T1000 (cell line): ENCODE results near the gene GNAS.

Experiments
- DNase-seq: peaks from one replicate; lab custom pipeline; 2025; ENCODE audit warnings: mixed read lengths; lab: John Stamatoyannopoulos, UW

GNAS gene

DNA sequence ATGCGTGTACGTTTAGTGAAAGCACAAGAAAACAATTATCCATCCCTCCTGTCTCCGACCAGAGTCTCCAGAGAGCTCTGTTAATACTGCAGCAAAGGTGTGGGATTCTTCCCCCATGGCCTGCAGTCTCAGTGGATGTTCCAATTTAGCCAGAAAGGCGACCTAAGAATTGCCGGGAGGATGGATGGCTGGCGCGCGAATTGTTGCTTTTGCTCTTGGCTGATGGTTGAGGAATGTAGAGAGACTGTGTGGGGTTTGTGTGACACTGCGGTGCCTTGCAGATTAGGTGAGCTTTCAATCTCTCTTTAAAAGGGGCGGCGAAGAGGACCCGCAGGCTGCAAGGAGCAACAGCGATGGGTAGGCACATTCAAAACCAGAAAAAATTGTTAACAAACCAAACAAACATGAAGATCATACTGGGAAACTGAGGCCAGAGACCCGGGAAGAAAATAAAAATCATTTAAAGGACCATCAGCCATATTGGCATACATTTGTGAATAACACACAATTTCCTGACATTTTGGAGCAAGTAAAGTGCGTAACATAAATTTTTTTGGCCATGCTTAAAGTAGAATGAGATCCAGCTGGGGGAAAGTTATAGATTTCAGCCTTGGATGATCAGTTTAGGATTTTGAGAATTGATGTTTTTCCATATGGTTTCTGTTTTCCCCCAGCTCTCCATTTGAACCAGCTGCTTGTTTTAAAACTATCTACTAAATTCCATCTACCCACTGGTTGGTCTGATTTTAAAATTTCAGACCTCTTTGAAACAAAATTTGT is 46.3 kb downstream of the GNAS start:
- DNase-seq: no peak

DNA sequence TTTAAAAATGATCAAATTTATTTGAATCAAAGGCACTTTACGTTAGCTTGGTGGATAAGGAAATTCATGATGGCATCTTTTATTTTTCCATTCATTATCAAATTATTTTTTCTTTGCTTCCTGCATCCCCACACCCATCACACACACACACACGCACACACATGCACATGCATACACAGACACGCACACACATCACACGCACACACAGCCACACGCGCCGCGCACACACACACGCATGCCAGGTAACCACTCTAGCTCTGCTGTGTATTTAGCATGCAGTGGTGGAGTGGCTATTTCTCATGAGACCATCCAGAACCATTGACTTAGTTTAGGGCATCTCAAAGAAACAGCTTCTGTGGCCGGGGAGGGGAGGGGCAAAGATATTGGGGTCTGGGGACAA is 47.0 kb downstream of the GNAS start:
- no peak for DNase-seq

DNA sequence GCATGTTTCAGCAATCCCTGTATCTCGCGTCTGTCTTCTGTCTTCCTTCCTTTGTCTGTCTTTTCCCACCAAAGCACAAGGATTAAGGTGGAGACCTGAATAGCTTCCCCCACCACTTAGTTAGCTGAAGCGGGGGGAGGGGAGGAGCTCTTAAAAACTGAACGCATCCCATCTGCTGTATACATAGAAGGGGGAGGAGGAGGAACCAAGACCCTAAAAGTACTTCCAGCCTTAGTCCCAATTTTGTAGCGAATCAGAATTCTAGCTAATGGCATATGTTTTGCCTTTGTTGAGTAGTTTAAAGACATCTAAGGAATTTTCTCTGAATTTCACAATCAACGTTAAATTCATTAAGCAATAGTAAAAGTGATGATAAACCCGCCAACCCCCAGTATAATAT is 47.9 kb downstream of the GNAS start:
- DNase-seq: no peak

DNA sequence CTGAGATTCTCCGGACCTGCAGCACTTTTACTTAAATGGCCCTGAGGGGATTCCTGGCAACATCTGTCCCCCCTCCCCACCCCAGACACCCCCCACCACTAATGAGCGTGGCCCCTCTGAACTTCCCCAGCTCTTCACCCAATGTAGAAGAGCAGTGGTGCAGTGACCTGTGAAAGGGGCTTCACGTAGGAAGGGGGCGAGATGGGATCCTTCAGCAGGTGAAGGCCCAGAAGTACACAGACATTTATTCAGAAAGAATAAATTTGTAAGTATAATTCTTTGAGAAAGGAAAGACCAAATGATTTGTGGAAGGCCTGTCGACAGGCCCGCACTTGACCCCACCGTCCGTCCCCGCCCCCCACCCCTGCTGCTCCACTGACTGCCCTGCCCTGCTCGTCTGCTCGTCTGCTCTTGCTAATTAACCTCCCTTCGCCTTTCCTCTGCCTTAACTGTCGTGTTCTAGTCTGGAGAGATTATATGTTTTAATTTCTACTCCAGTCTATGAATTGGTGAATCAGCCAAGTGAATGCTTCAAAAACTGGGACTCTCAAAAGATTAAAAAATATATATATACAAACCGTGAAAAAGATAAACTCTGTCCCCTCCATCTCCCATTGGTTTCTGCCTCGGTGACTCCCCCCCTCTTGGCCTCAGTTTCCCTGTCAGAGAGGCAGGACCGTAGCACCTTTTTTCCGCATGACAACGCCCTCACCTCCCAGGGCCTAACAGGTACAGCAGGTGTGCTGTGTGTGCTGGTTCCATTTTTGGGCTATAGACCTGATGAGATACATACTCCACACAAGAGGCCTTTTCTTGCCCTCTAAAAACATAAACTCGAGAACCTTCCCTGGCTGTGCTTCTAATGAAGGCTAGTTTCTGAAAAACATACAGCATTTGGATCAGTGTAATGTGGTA is 49.2 kb downstream of the GNAS start:
- no peak for DNase-seq

DNA sequence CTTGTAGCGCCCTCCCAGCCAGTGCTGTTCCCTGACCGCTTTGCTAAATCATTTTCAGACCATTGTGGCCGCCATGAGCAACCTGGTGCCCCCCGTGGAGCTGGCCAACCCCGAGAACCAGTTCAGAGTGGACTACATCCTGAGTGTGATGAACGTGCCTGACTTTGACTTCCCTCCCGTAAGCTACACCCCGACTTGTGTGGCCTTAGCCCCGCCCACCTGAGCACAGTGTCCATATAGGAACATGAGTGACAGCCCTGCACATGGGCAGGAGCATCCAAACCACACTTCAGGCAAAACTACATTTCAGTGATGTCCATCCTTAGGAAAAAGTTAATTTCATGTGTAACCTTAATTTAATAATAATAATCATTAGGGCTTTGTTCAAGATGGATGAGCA is 51.1 kb downstream of the GNAS start:
- no peak for DNase-seq

DNA sequence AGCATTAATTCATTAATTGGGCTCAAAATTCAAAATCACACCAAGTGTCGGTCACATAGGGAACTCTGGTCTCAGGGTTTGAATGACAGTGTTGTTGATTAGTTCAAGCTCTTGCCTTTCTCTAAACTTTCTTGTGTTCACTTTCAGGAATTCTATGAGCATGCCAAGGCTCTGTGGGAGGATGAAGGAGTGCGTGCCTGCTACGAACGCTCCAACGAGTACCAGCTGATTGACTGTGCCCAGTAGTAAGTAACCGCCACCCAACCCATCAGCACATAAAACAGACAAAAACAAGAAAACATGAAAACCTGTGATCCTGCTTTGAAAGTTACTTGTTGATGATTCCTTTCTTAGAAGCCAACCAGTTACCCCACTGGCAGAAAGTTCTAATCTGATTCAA is 52.7 kb downstream of the GNAS start:
- DNase-seq: no peak

DNA sequence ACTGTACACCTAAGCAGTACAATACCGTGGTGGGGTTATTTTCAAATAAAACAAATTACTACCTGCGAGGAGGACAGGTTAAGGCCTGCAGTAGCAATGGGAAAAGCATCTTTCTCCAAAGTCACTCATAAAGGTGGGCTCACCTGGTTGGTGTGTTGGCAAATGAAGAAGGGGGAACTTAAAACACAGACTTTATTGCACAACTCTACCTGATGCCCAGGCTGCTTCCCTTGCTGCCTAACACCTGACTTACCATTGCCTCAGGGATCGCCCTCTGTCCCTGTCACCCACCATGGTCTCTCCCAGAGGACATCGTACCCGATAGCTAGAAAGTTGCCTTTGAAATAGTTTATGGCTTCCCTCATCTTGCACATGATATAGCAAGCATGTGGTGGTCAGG is 53.6 kb downstream of the GNAS start:
- no peak for DNase-seq

DNA sequence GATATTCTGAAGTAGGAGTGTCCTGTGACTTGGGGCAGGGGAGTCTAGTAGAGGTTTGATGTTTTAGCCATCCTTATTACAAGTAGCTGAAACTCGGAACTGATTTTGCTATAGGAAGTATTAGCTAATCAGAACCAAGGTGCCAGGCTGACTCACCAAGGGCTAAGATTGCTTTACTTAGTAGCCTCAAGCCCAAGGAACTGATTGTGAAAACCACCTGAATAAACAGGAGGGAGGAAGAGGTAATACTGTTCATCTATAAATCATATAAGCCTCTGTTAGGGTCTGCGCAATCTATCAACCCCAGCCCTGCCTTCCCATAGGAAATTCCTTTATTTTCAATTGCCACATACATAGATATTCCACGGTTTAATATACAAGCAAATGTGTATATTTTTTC is 54.4 kb downstream of the GNAS start:
- no peak for DNase-seq

DNA sequence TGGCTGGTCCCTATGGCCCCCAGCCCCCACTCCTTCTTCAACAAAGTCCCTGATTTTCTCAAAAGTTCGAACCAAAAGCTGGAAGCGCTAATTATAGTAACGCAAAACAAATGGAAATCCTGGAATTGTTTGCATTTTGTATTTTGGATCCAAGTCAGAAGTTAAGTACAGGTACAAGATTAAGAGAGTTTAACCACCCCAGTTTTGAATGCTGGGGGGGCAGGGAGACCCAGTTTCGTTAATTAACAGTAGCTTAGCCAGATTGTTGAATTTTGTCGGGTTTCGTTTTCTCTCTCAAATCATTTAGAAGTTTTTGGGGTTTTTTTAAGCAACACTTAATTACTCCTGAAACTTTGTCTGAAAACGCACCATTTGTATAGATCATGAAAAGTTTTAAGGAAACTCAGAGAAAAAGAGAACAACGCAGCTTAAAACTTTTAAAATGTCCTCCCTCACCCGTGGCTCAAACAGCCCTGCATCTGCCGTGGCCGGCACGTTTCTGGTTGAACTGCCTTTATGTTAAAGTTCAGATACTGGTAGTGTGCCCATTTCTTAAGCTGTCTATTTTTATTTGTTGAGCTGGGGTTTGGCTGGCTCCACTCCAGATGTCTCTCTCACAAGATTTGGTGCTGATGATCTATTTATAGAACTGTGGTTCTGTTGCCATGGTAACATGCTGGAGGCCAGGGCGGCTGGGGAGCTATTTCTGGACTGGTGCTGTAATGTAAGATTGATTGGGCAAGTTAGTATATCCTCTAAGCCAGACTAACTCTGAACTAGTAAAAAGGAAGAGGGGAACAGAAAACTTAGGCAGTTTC is 55.0 kb downstream of the GNAS start:
- peak; percentile 32 for DNase-seq

DNA sequence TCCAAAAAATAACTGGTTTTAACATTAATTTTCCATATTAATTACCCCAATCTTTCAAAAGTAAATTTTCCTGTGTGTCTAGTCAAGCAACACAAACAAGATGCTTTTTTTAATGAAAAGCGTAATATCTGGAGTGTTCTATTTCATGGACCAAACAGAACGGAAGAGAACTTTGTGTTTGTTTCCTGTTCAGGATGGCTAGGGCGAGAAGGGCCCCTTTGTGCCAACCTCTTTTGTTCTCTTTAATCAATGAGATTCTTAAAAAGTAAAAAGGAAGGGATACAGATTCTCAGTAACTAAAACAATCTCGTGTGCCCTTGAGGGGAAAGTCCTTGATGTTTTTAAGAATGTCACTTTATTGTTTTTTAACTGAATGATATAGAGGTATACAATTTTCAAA is 55.7 kb downstream of the GNAS start:
- DNase-seq: no peak

DNA sequence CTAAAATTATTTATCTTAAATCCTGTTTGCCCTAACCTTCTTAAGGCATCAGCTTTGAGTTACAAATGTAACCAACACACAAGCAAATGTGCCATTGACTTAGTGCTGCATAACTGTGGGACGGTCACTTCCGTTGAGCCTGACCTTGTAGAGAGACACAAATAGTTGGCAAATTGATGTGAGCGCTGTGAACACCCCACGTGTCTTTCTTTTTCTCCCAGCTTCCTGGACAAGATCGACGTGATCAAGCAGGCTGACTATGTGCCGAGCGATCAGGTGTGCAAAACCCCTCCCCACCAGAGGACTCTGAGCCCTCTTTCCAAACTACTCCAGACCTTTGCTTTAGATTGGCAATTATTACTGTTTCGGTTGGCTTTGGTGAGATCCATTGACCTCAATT is 56.4 kb downstream of the GNAS start:
- DNase-seq: no peak

DNA sequence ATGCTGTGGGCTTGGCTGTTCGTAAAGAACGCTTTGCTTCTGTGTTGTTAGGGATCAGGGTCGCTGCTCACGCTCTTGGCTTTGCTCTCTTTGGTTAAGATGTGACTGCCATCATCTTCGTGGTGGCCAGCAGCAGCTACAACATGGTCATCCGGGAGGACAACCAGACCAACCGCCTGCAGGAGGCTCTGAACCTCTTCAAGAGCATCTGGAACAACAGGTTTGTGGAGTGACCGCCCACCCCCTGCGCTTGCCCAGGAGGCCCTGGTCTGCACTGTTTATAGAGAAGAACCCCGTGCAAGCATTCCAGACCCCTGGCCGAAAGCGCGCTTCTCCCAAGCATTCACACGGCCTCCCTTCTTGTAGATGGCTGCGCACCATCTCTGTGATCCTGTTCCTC is 57.1 kb downstream of the GNAS start:
- no peak for DNase-seq

DNA sequence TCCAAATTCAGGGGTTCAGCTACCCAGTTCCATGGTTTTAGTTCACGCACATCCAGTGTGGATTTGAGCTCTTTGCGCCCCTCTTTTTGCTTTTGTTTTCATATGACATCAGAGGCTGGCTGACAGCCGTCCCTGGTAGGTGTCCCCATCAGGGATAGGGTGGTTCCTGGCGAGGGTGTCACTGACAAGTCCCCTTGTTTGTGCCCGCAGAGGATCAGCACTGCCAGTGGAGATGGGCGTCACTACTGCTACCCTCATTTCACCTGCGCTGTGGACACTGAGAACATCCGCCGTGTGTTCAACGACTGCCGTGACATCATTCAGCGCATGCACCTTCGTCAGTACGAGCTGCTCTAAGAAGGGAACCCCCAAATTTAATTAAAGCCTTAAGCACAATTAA is 58.0 kb downstream of the GNAS start:
- DNase-seq: no peak

DNA sequence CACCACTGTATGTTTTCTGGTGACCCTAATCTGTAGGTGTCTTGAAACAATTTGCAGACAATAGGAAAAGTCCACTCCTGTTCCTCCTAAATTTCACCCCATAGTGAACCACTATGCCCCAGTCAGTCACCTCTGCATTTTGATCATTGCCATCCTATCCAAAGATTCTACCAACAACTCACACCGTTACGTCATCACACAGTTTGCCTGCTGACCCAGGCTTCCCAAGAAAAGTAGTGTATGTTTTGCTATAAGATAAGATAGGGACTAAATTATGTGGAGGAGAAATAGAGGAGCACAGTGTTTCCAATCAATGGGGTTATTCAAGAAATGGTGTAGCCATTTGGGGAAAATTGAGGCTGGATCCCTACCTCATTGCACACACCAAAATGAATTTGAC is 58.8 kb downstream of the GNAS start:
- DNase-seq: no peak

DNA sequence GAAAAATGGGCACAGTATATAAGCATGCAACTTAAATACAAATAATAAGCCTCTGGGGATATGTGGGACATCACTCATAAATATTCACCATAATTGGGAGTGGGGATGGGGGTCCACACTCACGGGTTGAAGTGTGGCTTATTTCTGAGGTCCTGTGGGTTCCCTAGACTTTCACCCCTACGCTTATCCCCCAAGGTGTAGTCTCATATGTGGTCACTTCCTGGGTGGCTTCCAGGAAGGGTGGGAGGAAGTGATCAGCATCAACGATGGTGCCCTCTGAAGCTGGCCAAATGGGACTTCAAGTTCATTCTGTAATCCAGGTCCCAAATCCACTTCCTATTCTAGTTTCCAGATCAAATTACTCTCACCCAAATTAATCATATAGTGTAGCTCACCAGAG is 59.5 kb downstream of the GNAS start:
- no peak for DNase-seq

DNA sequence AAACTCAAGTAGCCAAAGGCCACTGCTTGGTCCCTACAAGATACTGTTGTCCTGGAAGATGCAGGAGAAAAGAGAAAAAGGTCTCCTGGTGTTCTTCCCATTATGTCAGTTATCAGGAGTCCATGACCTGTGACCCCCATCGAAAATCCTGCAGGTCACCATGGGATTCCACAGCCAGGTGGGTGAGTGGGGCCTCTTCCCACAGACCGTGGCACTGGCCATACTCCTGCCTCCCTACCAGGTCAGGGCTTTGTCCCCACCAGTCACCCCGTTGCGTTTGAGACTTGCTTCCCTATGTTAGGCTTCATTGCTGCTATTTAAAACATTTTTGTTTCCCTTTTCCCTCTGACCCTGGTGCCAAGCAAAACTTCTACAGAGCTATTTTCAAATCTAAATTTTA is 60.6 kb downstream of the GNAS start:
- DNase-seq: no peak

DNA sequence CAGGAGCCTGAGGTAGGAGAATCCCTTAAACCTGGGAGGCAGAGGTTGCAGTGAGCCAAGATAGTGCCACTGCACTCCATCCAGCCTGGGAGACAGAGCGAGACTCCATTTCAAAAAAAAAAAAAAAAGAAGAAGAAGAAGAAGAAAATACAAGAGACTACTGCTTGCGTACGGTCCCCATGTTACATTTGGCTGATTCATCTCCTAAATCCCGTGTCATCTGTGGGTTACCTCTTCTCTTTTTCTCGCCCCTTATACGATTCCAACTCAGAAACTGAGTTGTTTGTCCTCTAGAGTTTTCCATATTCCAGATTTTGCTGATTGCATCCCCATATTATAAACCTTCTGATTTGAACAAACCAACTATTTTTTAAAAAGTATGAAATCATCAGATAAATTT is 66.1 kb downstream of the GNAS start:
- DNase-seq: no peak

DNA sequence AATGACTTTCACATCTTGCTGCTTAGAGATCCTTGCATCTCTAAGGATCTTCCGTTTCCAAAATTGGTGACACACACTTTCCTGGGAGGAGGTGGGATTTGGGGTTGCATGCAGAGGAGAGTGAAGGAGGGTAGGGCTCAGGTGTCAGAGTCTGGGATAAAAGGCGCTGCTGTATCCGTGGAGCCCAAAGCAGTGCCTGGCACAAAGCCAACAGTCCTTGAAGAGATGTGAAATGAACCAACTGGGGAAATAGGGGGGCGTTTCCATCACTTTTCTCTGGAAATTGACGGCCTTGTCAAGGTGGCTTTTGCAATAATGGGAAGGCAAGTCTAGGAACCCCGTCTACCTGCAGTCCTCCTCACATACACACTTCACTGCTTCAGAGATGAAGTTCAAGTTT is 69.0 kb downstream of the GNAS start:
- no peak for DNase-seq

DNA sequence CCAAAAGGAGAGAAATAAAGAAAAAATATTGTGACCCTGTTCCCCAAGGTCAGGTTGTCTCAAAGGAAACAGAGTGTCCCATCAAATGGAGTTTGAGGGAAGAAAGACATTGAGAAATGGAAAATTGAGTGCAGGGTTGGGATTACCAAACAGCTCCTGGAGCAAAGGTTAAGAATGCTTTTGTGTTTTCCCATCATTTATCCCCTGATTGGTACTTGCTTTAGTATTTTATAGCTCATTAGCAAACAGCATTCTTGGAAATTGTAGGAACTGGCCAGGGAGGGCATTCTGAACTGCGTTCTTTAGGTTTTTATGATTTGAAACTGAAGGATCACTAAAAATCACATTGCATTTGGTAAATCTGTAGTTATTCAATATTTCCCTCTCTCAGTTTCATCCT is 69.5 kb downstream of the GNAS start:
- no peak for DNase-seq

DNA sequence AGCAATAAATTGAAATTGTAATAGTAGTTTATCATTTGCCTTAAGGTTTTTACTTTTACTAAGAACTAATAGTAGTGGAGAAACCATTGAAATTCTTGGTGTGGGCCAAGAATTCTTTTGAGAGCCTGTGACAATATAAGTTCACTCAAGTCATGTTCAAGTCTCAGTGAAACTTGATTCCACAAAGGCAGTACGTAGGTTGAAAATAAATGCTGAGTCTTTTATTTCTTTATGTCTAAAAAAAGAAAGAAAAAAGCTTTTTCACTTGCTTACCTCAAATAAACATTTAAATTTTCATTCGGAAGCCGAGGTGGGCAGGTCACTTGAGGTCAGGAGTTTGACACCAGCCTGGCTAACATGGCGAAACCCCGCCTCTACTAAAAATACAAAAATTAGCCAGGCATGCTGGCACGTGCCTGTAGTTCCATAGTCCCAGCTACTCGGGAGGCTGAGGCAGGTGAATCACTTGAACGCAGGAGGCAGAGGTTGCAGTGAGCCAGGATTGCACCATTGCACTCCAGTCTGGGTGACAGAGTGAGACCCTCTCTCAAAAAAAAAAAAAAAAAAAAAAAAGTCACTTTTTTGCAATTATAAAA is 70.7 kb downstream of the GNAS start:
- no peak for DNase-seq

DNA sequence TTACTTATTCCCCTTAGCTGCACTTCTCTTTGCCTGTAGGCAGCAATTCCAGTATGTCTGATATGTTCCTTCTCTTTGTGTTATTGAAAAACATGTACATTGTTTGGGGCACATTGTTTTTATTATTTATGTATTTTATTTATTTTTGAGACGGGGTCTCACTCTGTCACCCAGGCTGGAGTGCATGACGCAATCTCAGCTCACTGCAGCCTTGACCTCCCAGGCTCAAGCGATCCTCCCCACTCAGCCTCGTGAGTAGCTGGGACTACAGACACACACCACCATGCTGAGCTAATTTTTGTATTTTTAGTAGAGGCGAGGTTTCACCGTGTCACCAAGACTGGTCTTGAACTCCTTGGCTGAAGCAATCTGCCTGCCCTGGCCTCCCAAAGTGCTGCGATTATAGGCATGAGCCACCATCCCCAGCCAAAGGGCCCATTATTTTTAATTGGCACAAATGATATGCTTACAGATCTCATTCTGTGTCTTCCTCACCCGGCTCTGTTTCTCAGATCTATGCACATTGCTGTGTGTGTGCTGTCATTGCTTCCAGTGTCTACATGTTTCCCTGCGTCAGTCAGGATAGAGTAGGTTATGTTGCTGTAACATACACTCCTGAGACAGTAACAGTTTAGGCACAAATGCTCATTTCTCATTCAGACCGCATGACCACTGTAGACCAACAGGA is 74.4 kb downstream of the GNAS start:
- DNase-seq: no peak
